Measurements from ENCODE around the gene ZNF324. TPM values are rescaled to one million over a fixed set of nuclear protein-coding genes. Genes with fewer than 3 reads are reported as not detected.
A peak's percentile ranks its signal among the peaks of the same experiment; 100 is the strongest.

The ZNF324 gene
- total and polyA plus RNA-seq, 2 of the 8 experiments (the other 6 are each of a cell fraction or from before 2014, with no cell fraction given): 5.1 to 5.8 TPM

DNA sequence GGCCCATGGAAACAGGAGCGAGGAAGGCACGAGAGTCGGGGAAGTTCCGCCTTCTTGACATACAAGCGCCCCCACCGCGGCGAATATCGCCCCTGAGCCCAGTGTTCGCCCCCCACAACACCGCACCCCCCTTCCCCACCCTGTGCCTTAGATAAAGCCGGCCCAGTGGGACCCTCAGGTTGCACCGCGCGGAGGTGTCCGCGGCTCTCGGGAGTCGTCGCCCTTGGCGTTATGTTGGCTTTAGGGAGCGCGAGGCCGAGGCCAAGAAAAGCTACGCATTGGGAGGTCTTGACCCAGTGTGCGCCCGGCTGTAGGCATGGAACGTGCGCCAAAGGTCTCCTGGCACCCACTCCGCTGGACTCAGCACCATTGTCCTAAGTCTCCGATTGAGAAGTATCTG is 26.3 kb upstream of the ZNF324 start:
- H3K27ac ChIP-seq (ENCODE audit: low read depth, low read length): no peak overlapping the region
- no peak overlapping the region for H2BK12ac ChIP-seq (ENCODE audit: low read depth, low read length)
- H3K4ac ChIP-seq (replicated peaks; ENCODE audit: insufficient read length, low read depth, low read length): no peak overlapping the region
- H2BK5ac ChIP-seq (ENCODE audit: low read depth, low read length): no peak overlapping the region; the same call in 1 of the 2 replicates
- no peak overlapping the region for H2BK120ac ChIP-seq (replicated peaks; ENCODE audit: low read depth, low read length)
- no peak overlapping the region for H4K5ac ChIP-seq (ENCODE audit: insufficient read length, low read depth, low read length)
- H3K56ac ChIP-seq (replicated peaks; ENCODE audit: insufficient read length, low read depth, low read length): no peak overlapping the region
- 63% methylated on average over 22 of the region's 31 CpGs; no CpG with 5 or more reads in 1 of the 2 experiments for WGBS, 2 experiments (ENCODE audit: extremely low coverage in 1 of 2, insufficient coverage in 1 of 2, insufficient read length in 1 of 2, insufficient replicate concordance in 2 of 2, low coverage in 1 of 2, low lambda C conversion rate in 2 of 2, missing lambda C conversion rate in 1 of 2)
- TF ChIP-seq POLR2AphosphoS5 (IDR thresholded peaks at IDR 0.05; ENCODE audit: low read depth, low read length) (no peak), KDM4A (IDR thresholded peaks at IDR 0.05; ENCODE audit: low read depth, low read length, severe bottlenecking) (peak; percentile 93), SRF (IDR thresholded peaks at IDR 0.05; ENCODE audit: low read depth, low read length) (no peak), CBX5 (IDR thresholded peaks at IDR 0.05; ENCODE audit: low read depth, low read length) (no peak), RNF2 (IDR thresholded peaks at IDR 0.05; ENCODE audit: borderline replicate concordance, low read depth, low read length, missing control alignments, poor library complexity, severe bottlenecking) (peak; percentile 33), RFX5 (IDR thresholded peaks at IDR 0.05; ENCODE audit: borderline replicate concordance, low read depth, low read length) (no peak)
- peaks cover 14 to 21% of the 10 kb centered on the region in 2 experiments; a peak in 3 of 4 replicates for H3K9me3 ChIP-seq (ENCODE audit: insufficient read depth in 2 of 2, low read depth in 1 of 2, low read length in 1 of 2)
- peaks cover 0 to 8% (median 2%) of the 10 kb centered on the region in 4 experiments; a peak in 4 of 7 replicates for H3K27me3 ChIP-seq (replicated peaks in 1 of 4; ENCODE audit: control insufficient read depth in 3 of 4, extremely low read depth in 1 of 4, insufficient read depth in 3 of 4, low read length in 3 of 4)
- no peaks in the 10 kb centered on the region for H3K79me2 ChIP-seq (ENCODE audit: control insufficient read depth in 1 of 2, insufficient read depth in 2 of 2, low read length in 2 of 2)
- FAIRE-seq: no peak
- no peak overlapping the region for H2BK20ac ChIP-seq (ENCODE audit: low read length)
- H3K79me1 ChIP-seq (ENCODE audit: low read depth, low read length): 0 out of 2 replicates have a peak, but pooled peaks cover 2% of the 10 kb centered on the region
- ChIA-PET CTCF (ENCODE audit: partially characterized antibody) (no interaction called here), POLR2A (ENCODE audit: partially characterized antibody) (interaction anchor here (0.5 to 2.6 kb wide), 5 partner anchors 11 to 79 kb away, joined by 3 to 13 read pairs (median 3); partner anchors contain the start of genes ZBTB45, ZNF324B and ZNF584)
- peak overlapping the region; percentile 82 to 96 (median 90) for H3K4me3 ChIP-seq (ENCODE audit: extremely low read depth in 1 of 4, insufficient read depth in 2 of 4, low read depth in 3 of 4, low read length in 4 of 4)
- H3K9ac ChIP-seq (replicated peaks in 1 of 4; ENCODE audit: extremely low read depth in 1 of 4, low read depth in 3 of 4, low read length in 3 of 4): no peak overlapping the region
- no peaks in the 10 kb centered on the region for H4K20me1 ChIP-seq (replicated peaks in 1 of 2; ENCODE audit: control insufficient read depth in 1 of 2, insufficient read depth in 2 of 2, low read length in 2 of 2)
- peak overlapping the region; percentile 58 for H4K8ac ChIP-seq (ENCODE audit: extremely low read depth, insufficient read depth, low read length)
- H3K14ac ChIP-seq (ENCODE audit: insufficient read length): no peak overlapping the region
- peak overlapping the region; percentile 85 to 96 for H3K4me2 ChIP-seq (ENCODE audit: insufficient read depth in 1 of 2, low read depth in 2 of 2, low read length in 2 of 2)
- peaks cover 0 to 5% (median 3%) of the 10 kb centered on the region in 4 experiments; a peak in 4 of 7 replicates for H3K4me1 ChIP-seq (replicated peaks in 1 of 4; ENCODE audit: control insufficient read depth in 3 of 4, insufficient read depth in 4 of 4, low read length in 3 of 4)
- no peak overlapping the region for H2BK15ac ChIP-seq (ENCODE audit: low read length)
- DNase-seq (ENCODE audit: low read depth in 1 of 2, low spot score in 2 of 2): no peak
- no peak overlapping the region for H4K91ac ChIP-seq (replicated peaks; ENCODE audit: insufficient read length, low read length)
- H3K23me2 ChIP-seq (ENCODE audit: low read depth, low read length): peaks cover 9% of the 10 kb centered on the region; the same call in 1 of the 2 replicates
- no peak overlapping the region for H3K23ac ChIP-seq (ENCODE audit: insufficient read length)
- H2AFZ ChIP-seq (ENCODE audit: low read length): no peak overlapping the region
- peaks cover 0 to 14% (median 9%) of the 10 kb centered on the region in 4 experiments; a peak in 5 of 8 replicates for H3K36me3 ChIP-seq (ENCODE audit: control insufficient read depth in 2 of 4, insufficient read depth in 4 of 4, low read length in 3 of 4)
- no peak overlapping the region for H2AK5ac ChIP-seq (ENCODE audit: low read depth, low read length)
- H3K18ac ChIP-seq (ENCODE audit: extremely low read depth, low read length): peak overlapping the region; percentile 27; the same call in 1 of the 2 replicates
